K562 (cell line): ENCODE results near the gene RRP9. TPM values are rescaled to one million over a fixed set of nuclear protein-coding genes. Genes with fewer than 3 reads are reported as not detected.

Source experiments
- ATAC-seq: fragments of 200-7000 bp; cut with Tn5 transposase; 3 replicates; pipeline ENCODE4 v1.9.1; 2020; ENCODE audit warnings: moderate library complexity
- BruUV-seq: library from RNA; stranded (reverse); fragments of 400-500 nt; replicated peaks from 2 replicates; lab custom pipeline; 2021; lab: Mats Ljungman, UMichigan
- CTCF ChIA-PET: fragments of 300-600 bp; formaldehyde crosslinking; extraction: SDS; loops from one replicate; lab custom pipeline; 2021; ENCODE audit warnings: low intra/inter-chr PET ratio; lab: Yijun Ruan, JAX
- POLR2A ChIA-PET: fragments of 300-600, 350-650 bp; sonication (Branson Sonifier 250); formaldehyde crosslinking; extraction: SDS; loops from one replicate; lab custom pipeline; 2021; ENCODE audit warnings: antibody characterized with exemption, inconsistent platforms; lab: Yijun Ruan, JAX
- DNase-seq, 4 experiments: peaks; one replicate each; pipeline versions ENCODE4 v3.0.0 to v3.0.0-alpha.2; 2011 to 2018; ENCODE audit warnings: low spot score in 3 of 4, mixed read lengths in 3 of 4; ENCODE audit errors: extremely low read depth in 1 of 4
- FAIRE-seq: peaks from 2 replicates; lab custom pipeline; 2011; peaks lifted over from hg19 to GRCh38; lab: Jason Lieb, UNC
- H2AFZ ChIP-seq: 2 replicates; pipeline ENCODE4 v1.6.0; 2011; ENCODE audit warnings: low read depth, low read length, control low read depth, inconsistent platforms
- H3K27ac ChIP-seq: fragments of 200-600 bp; 3 replicates; pipeline ENCODE4 v1.8.0; 2011; ENCODE audit warnings: low read depth, mild to moderate bottlenecking, control low read depth, inconsistent platforms, low read length, moderate library complexity, mixed read lengths; ENCODE audit errors: extremely low read depth
- H3K27me3 ChIP-seq, 2 experiments: fragments of 300-600 bp in 1 of 2; 2 replicates in 1 of 2; 3 replicates in 1 of 2; pipeline versions ENCODE4 v1.6.0 to v1.8.0; 2011; ENCODE audit warnings: inconsistent platforms in 2 of 2, low read length in 2 of 2, mild to moderate bottlenecking in 1 of 2, mixed read lengths in 1 of 2, moderate library complexity in 1 of 2; ENCODE audit not compliant: control insufficient read depth in 2 of 2, insufficient read depth in 2 of 2
- H3K36me3 ChIP-seq: fragments of 300-600 bp; 3 replicates; pipeline ENCODE4 v1.8.0; 2011; ENCODE audit warnings: mild to moderate bottlenecking, low read length, inconsistent platforms; ENCODE audit not compliant: control insufficient read depth, insufficient read depth
- H3K4me1 ChIP-seq, 2 experiments: fragments of 200-600 bp in 1 of 2; replicated peaks in 1 of 2; 2 replicates in 1 of 2; 3 replicates in 1 of 2; pipeline versions ENCODE4 v1.5.1 to v1.8.0; 2011; ENCODE audit warnings: inconsistent platforms in 2 of 2, low read length in 2 of 2, mild to moderate bottlenecking in 1 of 2, mixed read lengths in 1 of 2, moderate library complexity in 1 of 2; ENCODE audit not compliant: control insufficient read depth in 2 of 2, insufficient read depth in 2 of 2
- H3K4me2 ChIP-seq: 2 replicates; pipeline ENCODE4 v1.6.1; 2011; ENCODE audit warnings: low read length, control low read depth, inconsistent platforms, mixed read lengths; ENCODE audit not compliant: insufficient read depth
- H3K4me3 ChIP-seq: fragments of 200-600 bp; sonication (generic), shearing (Covaris generic); 2 replicates; pipeline ENCODE4 v1.5.1; 2016; ENCODE audit warnings: control low read depth, inconsistent platforms
- H3K79me2 ChIP-seq: fragments of 200-600 bp; 3 replicates; pipeline ENCODE4 v1.8.0; 2011; ENCODE audit warnings: low read length, inconsistent platforms; ENCODE audit not compliant: control insufficient read depth, insufficient read depth
- H3K9ac ChIP-seq, 2 experiments: 2 replicates each; pipeline versions ENCODE4 v1.6.0 to v1.6.1; 2011; ENCODE audit warnings: low read depth in 2 of 2, low read length in 2 of 2, control low read depth in 1 of 2, inconsistent platforms in 1 of 2, mild to moderate bottlenecking in 1 of 2, mixed read lengths in 1 of 2; ENCODE audit not compliant: insufficient read depth in 1 of 2
- H3K9me1 ChIP-seq: one replicate; pipeline ENCODE4 v1.6.0; 2011; ENCODE audit warnings: inconsistent platforms, mild to moderate bottlenecking, low read length, moderate library complexity; ENCODE audit not compliant: control insufficient read depth, insufficient read depth
- H3K9me3 ChIP-seq: replicated peaks from 2 replicates; pipeline ENCODE4 v1.5.1; 2011; ENCODE audit warnings: low read depth, low read length, inconsistent platforms; ENCODE audit not compliant: control insufficient read depth, insufficient read depth
- H4K20me1 ChIP-seq: replicated peaks from 2 replicates; pipeline ENCODE4 v1.6.1; 2011; ENCODE audit warnings: low read length, inconsistent platforms, mixed read lengths; ENCODE audit not compliant: control insufficient read depth, insufficient read depth
- CHAMP1 ChIP-seq: fragments of 450-650 bp; IDR thresholded peaks from 2 replicates; pipeline ENCODE4 v1.6.1; 2016; ENCODE audit warnings: mild to moderate bottlenecking
- ZNF263 ChIP-seq: sonication (generic); formaldehyde crosslinking; IDR thresholded peaks from 2 replicates; pipeline ENCODE4 v1.8.0; 2022; ENCODE audit warnings: mild to moderate bottlenecking, missing genetic modification reagents, borderline replicate concordance
- WGBS: fragments of 100-300 bp; shearing (Covaris generic); methylation state at CpG from one replicate; pipeline ENCODE4 v1.1.6; 2016; ENCODE audit warnings: low coverage, mixed read lengths; ENCODE audit not compliant: insufficient coverage; ENCODE audit errors: missing lambda C conversion rate; 5-methylcytosine and 5-hydroxymethylcytosine counted together
- in situ Hi-C: fragments of 300-500 bp; cut with MboI; formaldehyde crosslinking; loops from 4 replicates; pipeline ENCODE4 v1.15.0; 2018; ENCODE audit warnings: inconsistent platforms, mixed read lengths
- intact Hi-C: fragments of 100-400 bp; cut with micrococcal nuclease; formaldehyde crosslinking; loops from 2 replicates; pipeline ENCODE4 v1.14.2; 2022
- polyA plus RNA-seq, 8 experiments: library from polyadenylated mRNA; depleted of rRNA in 4 of 8; stranded (reverse) in 5 of 8; unstranded in 3 of 8; fragments of >200 nt; fragmentation: Nextera tagmentation in 2 of 8; fragmentation: Illumina TruSeq in 1 of 8; extraction: Ambion mirVana in 2 of 8; extraction: Trizol in 1 of 8; gene quantifications; 2 replicates each; pipeline versions ENCODE4 v1.2.1 to v1.2.3, GENCODE V29; 2011 to 2014; ENCODE audit warnings: inconsistent platforms in 1 of 8, missing spikeins in 1 of 8
- total RNA-seq, 7 experiments: library from RNA; depleted of rRNA in 6 of 7; stranded (reverse); fragments of >200 nt in 6 of 7; fragmentation: Illumina TruSeq in 2 of 7; extraction: Trizol in 2 of 7; gene quantifications; 2 replicates each; pipeline versions ENCODE4 v1.2.1 to v1.2.3, GENCODE V29; 2011 to 2021; ENCODE audit warnings: low replicate concordance in 1 of 7

Gene RRP9
- total and polyA plus RNA-seq, 9 of the 15 experiments (the other 6 are each of a cell fraction or from before 2014, with no cell fraction given), result 5.2 to 67.0 (median 45.9) TPM

GRCh38 chr3:51961602-51962569, 20.2 kb upstream of the RRP9 start:
- WGBS, result 5% methylated on average over 7 of the region's 9 CpGs
- in situ Hi-C loops, result no loop called here
- no peak for DNase-seq
- Histone ChIP-seq H3K79me2 (no peaks in the 10 kb centered on the region), H3K36me3 (no peaks in the 10 kb centered on the region), H3K27ac (no peak overlapping the region), H4K20me1 (0 out of 2 replicates have a peak, but pooled peaks cover 6% of the 10 kb centered on the region), H3K9me3 (no peaks in the 10 kb centered on the region), H3K4me1 (peaks cover 0 to 28% of the 10 kb centered on the region in 2 experiments; a peak in 3 of 5 replicates), H3K9me1 (no peaks in the 10 kb centered on the region), H2AFZ (no peak overlapping the region)
- POLR2A ChIA-PET, result interaction anchor here (0.6 to 1.9 kb wide), 9 partner anchors 10 to 1375 kb away, joined by 3 to 6 read pairs (median 3); partner anchors contain the start of genes ABHD14B and RPL29
- FAIRE-seq, result no peak
- CTCF ChIA-PET, result no interaction called here
- no TSS peak for BruUV-seq
- intact Hi-C loops, result no loop called here
- ATAC-seq, result peak; percentile 25
- TF ChIP-seq ZNF263 (CRISPR knock-in tag), result peak; percentile 93
- TF ChIP-seq CHAMP1, result no peak
- TF ChIP-seq, all 486 proteins: peak for 1
- H3K4me2 ChIP-seq, result no peak overlapping the region
- H3K9ac ChIP-seq, result no peak overlapping the region
- H3K4me3 ChIP-seq, result no peak overlapping the region
- H3K27me3 ChIP-seq, result peaks cover 0 to 17% of the 10 kb centered on the region in 2 experiments; a peak in 2 of 5 replicates
